ENCODE data around the gene CDKAL1. TPM values are rescaled to one million over a fixed set of nuclear protein-coding genes. Genes with fewer than 3 reads are reported as not detected.

CDKAL1 gene
- total RNA-seq, 1 donor from 2014 or later = 8.4 TPM

DNA sequence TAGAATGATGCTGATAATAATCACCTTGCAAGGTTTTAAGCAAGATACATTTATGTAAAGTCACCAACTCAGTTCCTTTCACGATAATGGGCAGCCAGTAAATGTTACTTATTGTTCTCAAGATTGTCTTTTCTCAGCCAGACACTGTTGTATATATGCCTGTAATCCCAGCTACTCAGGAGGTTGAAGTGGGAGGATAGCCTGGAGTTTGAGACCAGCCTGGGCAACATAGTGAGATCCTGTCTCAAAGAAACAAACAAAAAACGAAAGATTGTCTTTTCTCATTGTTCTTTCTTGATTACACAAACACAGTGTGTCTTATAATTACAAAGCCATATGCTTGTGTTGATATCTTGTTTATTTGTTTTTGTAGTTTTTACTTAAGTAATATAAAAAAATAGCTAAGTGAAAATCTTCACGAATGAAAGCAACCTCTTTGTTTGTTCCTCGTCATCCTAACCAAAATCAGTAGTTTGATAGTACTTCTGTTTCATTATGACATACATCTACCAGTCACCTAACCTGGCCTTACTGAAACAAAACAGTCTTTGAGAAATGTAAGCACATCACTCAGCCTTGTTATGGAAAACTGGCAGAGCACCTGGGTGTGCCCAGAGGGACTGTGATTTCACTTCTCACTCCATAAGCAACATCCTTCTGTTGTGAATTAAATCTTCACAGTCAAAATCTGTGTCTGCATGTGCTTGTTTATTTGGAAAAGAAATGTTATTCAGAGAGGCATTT, 623.1 kb downstream of the CDKAL1 start:
- intact Hi-C loops (cut with DNase I) = no loop called here
- no peak for DNase-seq (ENCODE audit: low spot score)

DNA sequence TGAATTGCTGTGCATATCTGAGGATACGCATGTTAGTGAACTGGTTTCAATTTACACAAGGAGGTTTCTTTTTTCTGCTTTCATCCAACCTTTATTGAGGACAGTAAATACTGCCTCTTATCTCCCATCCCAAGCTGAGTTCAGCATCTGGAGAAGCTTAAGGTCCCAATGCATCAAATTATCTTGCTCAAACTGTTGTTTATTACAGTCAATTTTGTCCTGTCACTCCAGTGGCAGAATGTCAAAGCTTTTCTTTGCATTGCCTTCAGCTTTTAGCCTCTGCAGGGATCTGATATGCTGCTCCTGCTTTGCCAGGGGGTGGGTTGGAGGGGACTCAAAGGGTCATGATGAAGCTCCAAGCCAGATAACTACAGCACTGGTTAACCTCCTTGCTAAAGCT, 623.9 kb downstream of the CDKAL1 start:
- intact Hi-C loops (cut with DNase I) = no loop called here
- DNase-seq (ENCODE audit: low spot score) = no peak

DNA sequence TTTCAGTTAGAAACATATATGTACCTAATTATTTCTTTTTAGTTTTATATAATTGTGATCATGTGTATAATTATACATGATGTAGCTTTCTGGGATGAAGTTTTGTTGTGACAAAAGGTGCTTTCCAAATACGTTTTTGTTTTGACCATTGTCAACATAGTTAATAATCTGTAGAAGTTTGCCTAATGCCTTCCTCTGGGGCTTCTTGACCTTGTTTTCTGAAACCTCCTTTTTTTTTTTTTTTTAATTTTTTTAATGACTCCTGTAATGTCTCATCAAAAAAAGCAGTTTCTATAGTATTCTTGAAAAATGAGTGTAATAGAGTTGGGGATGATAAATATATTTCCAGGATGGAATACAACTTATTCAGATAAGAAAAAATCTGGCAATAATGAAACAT, 624.6 kb downstream of the CDKAL1 start:
- intact Hi-C loops (cut with DNase I) = no loop called here
- no peak for DNase-seq (ENCODE audit: low spot score)

DNA sequence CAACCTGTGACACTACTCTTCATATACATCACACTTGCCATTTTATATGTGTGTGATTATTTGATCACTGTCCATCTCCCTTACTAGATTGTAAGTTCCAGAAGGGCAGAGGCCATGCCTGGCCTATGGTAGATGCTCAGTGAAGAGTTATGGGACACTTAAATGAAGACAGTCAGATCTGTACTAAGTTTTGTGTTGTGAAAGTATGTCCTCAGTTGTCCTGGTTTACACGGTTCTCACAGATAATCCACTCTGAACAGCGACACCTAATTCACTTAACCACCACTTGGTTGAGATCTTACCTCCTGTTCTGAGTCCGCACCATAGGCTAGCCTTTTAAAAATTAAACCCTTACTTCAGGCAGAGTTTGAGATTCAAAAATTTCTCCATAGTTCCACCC, 625.2 kb downstream of the CDKAL1 start:
- intact Hi-C loops (cut with DNase I) = no loop called here

DNA sequence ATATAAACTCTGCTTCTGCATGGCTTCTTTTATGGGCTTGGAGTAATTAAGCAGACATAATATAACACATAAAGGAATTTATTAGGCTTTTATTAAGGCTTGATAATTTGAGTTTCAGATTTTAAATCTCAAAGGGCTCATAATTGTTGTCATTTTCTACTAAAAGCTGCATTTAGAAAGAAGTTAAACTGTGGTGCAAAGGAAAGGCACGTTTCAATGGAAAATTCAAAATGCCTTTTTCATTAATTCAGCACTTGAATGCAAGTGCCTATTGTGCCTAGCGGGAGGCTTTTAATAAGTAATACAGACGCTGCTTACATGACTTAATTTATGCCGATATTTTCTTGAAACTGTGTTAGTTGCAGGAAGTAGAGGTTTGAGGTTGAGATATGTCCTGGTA, 627.5 kb downstream of the CDKAL1 start:
- intact Hi-C loops (cut with DNase I) = no loop called here
- DNase-seq (ENCODE audit: low spot score) = no peak

More for the DNA sequence above, 625.2 kb downstream of the CDKAL1 start:
- no peak for DNase-seq (ENCODE audit: low spot score)

DNA sequence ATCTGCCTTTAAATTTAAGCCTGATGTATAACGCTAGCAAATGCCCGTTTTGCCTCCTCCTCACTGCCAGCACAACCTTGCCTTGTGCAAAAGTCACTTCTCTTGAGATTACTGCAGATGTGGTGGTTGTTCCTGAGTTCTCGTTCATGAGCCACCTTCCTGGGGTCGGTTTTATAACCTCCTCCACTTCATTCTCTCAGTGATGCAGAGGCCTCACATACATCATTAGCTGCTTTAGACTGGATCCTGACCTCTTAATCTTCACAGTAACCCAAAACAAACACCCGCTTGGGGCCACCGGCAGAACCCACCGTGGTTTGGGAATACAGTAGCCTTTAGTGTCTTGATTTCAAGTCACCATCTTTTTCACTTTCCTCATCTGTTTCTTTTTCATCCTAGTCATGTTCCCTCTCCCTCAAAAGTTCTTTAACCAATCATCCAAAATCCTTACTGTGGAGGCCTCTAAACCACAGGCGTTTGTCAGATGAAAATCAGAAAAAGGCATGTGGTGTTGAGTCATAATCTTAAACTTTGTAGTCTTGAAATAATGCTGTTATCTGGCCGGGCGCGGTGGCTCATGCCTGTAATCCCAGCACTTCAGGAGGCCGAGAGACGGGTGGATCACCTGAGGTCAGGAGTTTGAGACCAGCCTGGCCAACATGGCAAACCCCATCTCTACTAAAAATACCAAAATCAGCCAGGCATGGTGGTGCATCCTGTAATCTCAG, 629.0 kb downstream of the CDKAL1 start:
- no peak for DNase-seq (ENCODE audit: low spot score)
- intact Hi-C loops (cut with DNase I) = no loop called here

DNA sequence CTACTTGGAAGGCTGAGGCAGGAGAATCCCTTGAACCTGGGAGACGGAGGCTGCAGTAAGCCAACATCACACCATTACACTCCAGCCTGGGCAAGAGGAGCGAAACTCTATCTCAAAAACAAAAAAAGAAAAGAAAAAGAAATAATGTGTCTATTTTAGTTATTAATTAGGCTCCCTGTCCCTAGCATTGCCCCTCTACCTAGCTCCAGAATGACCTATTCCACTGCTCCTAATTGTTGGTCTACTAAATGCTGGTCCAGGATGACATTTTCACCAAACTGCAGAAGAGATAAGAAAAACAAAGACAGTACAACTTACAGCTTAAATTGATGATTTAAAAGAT, 629.6 kb downstream of the CDKAL1 start:
- intact Hi-C loops (cut with DNase I) = no loop called here
- DNase-seq (ENCODE audit: low spot score) = no peak

DNA sequence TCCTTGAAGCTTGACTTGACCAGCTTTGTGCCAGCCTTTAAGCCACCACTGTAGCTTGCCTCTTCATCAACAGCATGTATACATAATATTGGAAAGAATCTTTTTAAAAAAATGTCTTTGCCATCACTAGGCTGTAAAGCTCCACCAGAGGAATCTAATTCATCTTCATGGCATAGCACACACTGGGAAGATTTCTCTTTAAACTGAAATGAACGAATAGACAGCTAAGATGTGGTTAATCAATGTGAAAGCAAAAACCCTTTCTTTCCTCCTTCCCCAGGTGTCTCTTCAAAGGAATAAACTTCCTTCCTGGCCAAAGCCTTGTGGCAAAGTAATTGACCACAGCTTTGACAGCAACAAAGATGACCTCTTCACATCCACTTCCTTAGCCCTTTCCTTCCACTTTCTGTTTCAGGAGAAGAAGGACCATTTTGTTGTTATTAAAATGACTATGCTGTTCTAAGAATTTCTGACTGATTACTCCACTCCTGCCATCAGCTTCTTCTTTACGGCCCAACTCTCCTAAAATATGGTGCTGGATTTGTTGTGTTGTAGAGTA, 630.6 kb downstream of the CDKAL1 start:
- DNase-seq (ENCODE audit: low spot score) = no peak
- intact Hi-C loops (cut with DNase I) = no loop called here

DNA sequence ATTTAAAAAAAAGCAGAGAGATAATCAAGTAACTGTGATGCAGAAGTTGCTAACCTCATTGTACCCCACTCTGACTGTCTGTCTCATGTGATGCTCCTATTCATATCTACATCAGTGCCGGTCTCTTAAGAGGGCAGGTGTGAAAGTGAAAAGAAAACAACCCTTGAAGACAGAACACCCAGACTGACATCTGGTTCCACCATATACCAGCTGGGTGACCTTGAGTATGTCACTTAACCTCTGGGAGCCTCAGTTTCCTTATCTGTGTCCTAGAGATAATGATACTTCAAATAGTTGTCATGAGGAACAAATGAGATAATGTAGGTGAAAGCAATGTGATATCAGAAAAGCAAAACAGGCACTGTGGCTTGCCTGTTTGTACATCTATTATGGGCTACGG, 632.5 kb downstream of the CDKAL1 start:
- intact Hi-C loops (cut with DNase I) = no loop called here
- no peak for DNase-seq (ENCODE audit: low spot score)

DNA sequence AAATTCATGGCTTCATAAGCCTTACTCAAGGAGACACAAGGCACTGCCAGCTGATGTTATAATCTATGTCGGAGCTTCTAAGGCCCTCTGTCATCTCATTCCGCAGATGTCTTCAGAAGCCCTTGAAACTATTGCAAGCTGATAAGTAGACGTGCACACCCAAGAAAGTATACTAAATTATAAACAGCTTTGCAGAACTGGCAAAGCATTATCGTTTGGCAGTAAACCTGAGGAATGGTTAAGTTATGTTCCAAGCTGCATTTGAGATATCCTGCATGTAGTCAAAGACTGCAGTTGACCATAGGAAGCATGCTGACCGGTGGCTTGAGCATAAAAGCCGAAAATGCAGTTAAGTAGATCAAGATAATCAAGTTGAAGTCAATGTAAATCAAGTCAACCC, 633.5 kb downstream of the CDKAL1 start:
- no peak for DNase-seq (ENCODE audit: low spot score)
- intact Hi-C loops (cut with DNase I) = no loop called here

DNA sequence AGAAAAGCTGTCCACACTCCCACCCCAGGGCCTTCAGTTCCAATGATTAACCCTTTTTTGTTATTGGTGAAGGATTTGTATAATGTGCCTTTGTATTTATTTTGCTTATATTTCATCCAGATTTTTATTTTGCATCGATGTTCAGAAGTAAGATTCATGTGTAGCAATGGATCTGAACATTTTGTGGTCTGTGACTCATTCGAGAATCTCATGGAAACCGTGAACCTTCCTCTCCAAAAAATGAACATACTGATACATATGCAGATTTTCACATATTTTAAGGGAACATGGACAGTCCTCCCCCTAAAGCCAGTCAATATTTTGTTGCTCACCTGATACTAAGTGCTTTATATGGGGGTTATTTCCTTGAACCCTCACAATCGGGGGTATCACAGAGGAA, 637.5 kb downstream of the CDKAL1 start:
- DNase-seq (ENCODE audit: low spot score) = no peak
- intact Hi-C loops (cut with DNase I) = no loop called here

DNA sequence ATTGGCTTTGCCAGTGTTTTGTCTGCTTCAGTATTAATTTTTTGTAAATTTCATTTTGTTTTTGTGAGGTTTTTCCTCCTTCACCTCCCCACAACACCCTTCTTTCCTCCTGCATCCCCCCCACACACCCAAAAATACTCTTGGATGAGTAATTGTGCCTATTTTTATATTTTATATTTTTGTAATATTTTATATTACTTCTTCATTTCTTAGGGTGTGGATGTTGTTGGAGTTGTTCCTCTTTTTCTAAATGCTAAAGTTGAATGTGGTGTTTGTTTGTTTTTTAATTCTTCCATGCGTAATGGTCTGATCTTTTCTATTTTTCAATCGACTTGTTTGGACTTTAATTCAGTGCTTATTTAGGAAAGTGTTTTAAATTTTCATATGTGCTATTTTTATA, 638.8 kb downstream of the CDKAL1 start:
- no peak for DNase-seq (ENCODE audit: low spot score)
- intact Hi-C loops (cut with DNase I) = no loop called here

DNA sequence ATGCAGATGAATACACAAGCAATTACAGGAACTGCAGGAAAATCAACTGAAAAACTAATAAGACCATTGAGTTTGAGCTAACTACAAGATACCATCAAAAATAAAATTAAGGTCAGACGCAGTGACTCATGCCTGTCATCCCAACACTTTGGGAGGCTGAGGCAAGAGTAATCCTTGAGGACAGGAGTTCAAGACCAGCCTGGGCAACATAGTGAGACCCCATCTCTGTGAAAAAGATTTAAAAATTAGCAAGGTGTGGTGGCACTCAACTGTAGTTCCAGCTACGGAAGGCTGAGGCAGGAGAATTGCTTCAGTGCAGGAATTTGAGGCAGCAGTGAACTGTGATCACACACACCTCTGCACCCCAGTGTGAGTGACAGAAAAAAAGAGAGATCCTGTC, 639.4 kb downstream of the CDKAL1 start:
- intact Hi-C loops (cut with DNase I) = no loop called here
- no peak for DNase-seq (ENCODE audit: low spot score)

DNA sequence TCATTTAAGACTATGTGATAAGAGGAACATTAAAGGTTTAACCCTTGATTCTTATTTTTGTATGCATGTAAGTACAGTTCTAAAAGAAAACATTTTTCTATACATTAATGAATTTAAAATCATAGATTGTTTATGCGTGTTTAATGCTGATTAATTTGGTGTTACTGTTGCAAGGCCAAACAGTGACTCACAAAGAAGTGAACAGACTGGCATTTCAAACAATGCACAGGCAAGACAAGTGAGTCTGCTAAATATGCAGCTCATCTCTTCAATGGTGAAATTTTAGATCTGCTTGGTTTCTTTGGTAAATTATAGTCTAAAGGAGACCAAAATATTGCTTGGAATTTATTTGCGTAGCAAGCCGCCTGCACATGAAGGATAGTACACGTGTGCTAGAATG, 641.9 kb downstream of the CDKAL1 start:
- intact Hi-C loops (cut with DNase I) = no loop called here
- no peak for DNase-seq (ENCODE audit: low spot score)

DNA sequence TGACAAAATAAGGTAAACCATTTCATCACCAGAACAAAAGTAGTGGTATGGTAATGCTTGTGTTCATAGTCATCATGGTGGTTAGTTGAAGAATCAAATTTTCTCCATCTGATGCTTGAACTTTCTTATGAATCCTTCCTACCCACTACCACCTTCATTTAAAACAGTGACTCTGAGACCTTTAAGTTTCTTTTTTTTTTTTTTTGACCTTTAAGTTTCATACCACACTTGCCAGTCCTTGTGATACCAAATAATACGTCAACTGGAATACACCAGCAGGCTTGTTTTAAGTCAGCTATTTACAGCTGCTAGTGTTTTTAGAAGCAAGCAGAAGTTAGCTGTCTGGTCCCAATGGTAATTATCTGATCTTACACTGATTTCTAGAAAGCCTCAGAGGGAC, 645.9 kb downstream of the CDKAL1 start:
- DNase-seq (ENCODE audit: low spot score) = no peak
- intact Hi-C loops (cut with DNase I) = no loop called here

DNA sequence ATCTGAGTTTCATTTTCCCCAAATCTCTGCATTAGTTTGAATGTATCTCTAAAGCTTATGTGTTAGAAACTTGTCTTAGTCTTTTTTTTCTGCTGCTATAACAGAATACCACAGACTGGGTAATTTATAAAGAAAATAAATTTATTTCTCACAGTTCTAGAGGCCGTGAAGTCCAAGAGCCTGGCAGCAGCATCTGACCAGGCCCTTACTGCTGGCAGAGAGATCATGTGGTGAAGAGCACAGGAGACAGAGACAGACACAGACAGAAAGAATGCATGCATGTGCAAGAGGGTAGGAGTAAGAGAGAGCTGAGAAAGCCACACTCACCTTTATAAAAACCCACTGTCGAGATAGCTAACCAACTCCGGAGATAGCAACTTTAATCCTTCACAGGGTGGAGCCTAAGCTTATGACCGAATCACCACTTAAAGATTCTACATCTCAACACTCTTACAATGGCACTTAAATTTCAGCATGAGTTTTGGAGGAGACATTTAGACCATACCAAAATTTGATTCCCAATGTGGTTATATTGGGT, 646.6 kb downstream of the CDKAL1 start:
- intact Hi-C loops (cut with DNase I) = no loop called here
- no peak for DNase-seq (ENCODE audit: low spot score)

DNA sequence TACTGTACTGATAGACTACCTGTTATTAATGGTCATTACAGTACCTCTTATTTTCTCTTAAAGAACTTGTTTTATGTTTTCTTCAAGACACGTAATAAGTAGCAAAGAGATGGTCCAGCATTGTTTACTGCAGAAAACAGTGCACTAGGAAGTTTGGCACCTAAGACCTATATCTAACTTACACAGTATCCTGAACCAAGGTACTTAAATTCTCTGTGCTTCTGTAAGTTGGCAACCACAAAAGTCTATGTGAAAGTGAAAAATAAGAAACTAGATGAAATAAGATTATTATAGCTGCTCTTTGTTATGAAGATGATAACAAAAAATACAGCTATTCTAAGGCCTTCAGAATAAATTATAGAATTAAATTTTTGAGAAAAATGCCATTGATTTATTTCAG, 647.6 kb downstream of the CDKAL1 start:
- DNase-seq (ENCODE audit: low spot score) = no peak
- intact Hi-C loops (cut with DNase I) = no loop called here

DNA sequence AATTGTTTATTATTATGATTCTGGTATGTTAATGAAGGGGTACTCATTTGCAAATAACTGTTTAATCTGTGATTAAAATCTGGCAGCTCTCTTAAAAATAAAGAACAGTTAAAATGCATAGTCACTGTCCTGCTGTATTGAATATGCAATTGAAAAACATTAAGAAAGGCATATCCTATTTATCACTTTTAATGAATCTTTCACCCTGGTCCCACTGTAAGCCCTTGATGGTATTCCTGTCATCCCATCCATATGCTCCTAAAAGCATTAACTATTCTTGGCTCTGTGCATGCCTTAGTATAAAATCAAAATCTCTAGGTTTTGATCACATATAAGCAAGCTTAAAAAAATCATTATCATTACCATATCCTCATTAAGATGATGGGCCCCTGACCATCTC, 648.3 kb downstream of the CDKAL1 start:
- no peak for DNase-seq (ENCODE audit: low spot score)
- intact Hi-C loops (cut with DNase I) = no loop called here

DNA sequence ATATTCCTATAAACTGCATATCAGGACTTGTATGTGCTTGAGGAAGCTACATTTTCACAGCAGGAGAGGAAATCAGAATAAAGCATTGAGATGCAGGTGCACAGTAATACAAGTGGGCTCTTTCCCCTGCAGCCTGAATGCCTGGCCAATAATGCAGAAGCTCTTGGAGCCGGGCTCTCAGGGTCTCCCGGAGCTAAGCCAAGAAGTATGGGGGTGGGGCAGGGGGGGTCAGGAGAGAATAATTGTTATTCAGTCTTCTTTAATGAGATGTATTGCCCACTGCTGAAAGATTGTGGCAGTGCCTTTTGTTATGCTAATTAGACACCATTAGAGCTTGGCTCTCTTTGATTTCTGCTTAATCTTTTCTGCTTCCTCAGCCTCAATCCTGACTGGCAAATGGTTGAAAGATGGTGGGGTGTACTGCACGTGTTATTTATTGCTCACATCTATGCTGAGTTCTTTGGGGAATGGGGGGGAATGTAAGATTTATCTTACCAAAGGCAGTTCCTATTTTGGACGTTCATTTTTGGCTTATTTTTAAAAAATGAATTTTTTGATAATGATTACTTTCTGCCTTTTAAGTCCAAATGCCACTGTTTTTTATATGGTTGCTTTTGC, 651.7 kb downstream of the CDKAL1 start:
- no peak for DNase-seq (ENCODE audit: low spot score)
- intact Hi-C loops (cut with DNase I) = no loop called here

DNA sequence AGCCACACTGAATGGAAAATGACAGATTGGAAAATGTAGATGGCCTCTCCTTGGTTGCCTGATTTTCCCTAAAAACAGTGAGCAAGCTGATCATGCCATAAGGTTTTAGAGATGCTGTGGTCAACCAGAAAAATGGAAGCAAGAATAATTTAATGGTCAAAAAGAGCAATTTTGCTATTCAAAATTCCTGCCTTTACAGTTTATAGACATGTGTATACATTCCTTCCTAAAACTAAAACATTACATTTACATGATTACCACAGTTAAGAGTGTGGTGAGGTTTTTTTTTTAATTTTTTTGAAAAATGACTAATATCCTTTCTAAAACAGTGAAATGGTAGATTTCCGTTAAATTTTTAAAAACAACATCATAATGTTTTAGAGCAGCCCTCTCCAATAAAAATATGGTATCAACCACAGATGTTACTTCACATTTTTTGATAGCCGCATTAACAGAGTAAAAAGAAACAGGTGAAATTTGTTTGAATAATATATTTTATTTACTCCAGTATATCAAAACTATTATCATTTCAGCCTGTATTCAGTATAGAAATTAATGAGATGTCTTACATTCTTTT, 652.3 kb downstream of the CDKAL1 start:
- DNase-seq (ENCODE audit: low spot score) = no peak
- intact Hi-C loops (cut with DNase I) = no loop called here
